Measurements from ENCODE around the gene SETD1A.

- TF ChIP-seq TAF1 (IDR thresholded peaks at IDR 0.05; ENCODE audit: low read depth, low read length) (no peak), POLR2AphosphoS5 (IDR thresholded peaks at IDR 0.05; ENCODE audit: low read depth, low read length) (no peak)
Measured at GRCh38 chr16:30961384-30961783, 3.8 kb downstream of the SETD1A start.
